Activated CD4-positive, alpha-beta memory T cell treated with anti-CD3 and anti-CD28 coated beads for 36 hours (primary cell): ENCODE measurements around the gene RIN1. TPM values are rescaled to one million over a fixed set of nuclear protein-coding genes. Genes with fewer than 3 reads are reported as not detected.
"Not testable (repeated sequence)": the region's sequence is repeated elsewhere in the genome, so short reads cannot be mapped to it uniquely, and the experiment has no call there.

Source experiments
- CTCF ChIA-PET: fragments of 350-600 bp; sonication (Branson Sonifier 250); formaldehyde crosslinking; loops from one replicate; lab custom pipeline; 2021; ENCODE audit warnings: antibody characterized with exemption, inconsistent platforms; lab: Charles Lee
- POLR2A ChIA-PET: fragments of 350-600 bp; sonication (Branson Sonifier 250); formaldehyde crosslinking; loops from one replicate; lab custom pipeline; 2021; ENCODE audit warnings: antibody characterized with exemption; lab: Charles Lee
- DNase-seq: peaks from one replicate; pipeline ENCODE4 v3.0.0-alpha.2; 2020
- H3K27ac Mint-ChIP-seq: one replicate; pipeline ENCODE4 v1.8.0; 2021; ENCODE audit warnings: mixed read lengths
- H3K27me3 Mint-ChIP-seq: one replicate; pipeline ENCODE4 v1.8.0; 2021; ENCODE audit warnings: mixed read lengths
- H3K36me3 Mint-ChIP-seq: one replicate; pipeline ENCODE4 v1.8.0; 2021; ENCODE audit warnings: mixed read lengths
- H3K4me1 Mint-ChIP-seq: one replicate; pipeline ENCODE4 v1.8.0; 2021; ENCODE audit warnings: low read depth, mixed read lengths
- H3K4me3 Mint-ChIP-seq: one replicate; pipeline ENCODE4 v1.8.0; 2021; ENCODE audit warnings: mild to moderate bottlenecking, mixed read lengths
- H3K9me3 Mint-ChIP-seq: one replicate; pipeline ENCODE4 v1.8.0; 2021; ENCODE audit warnings: mixed read lengths
- intact Hi-C: fragments of 100-400 bp; cut with micrococcal nuclease; formaldehyde crosslinking; loops from one replicate; pipeline ENCODE4 v1.15.1; 2023
- total RNA-seq, 2 experiments: library from RNA; stranded (reverse); gene quantifications; one replicate each; pipeline ENCODE4 v1.2.3, GENCODE V29; 2021

Gene RIN1
- total RNA-seq, 2 experiments from 2014 or later = 1.0 to 1.6 TPM

DNA sequence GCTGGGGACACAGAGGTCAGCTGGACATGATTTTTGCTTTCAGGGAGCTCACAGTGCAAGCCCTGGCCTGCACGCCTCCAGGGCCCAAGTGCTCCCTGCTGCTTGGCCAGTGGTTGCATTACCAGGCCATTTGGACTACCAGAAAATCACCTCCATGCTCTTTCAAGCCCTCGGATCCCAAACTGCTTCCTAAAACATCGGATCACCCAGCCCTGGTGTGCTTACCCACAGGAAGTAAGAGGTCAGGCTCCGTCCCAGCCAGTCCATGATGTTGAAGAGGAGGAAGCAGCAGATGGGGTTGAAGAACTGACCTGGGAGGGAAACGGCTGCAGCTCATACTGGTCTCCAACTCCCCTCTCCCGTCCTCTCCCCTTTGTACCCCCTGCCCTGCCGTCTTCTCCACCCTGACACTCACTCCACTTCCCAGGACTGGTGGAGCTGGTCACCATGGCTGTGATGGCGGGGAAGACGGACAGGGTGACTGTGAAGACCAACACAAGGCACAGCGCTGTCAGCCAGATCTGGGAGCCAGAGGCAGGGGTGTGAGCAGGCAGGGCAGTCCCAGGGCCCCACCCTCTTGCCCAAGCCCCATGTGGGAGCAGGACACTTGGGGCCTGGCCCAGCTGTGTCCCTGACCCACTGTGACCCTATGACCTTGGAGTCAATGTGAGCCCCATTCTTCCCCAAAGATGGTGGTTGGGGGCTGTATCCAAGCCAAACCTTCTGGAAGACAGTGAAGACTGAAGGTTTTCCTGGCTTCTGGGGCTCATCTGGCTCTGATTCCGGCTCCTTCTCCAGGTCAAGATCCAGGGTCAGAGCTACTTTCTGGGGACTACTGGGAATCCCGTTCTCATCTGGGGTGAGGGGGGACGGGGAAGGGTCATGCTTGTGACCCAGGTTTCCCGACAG is 29.7 kb upstream of the RIN1 start:
- intact Hi-C loops = no loop called here
- Mint-ChIP-seq H3K9me3 (no peaks in the 10 kb centered on the region), H3K4me3 (no peak overlapping the region), H3K4me1 (peaks cover 12% of the 10 kb centered on the region), H3K27ac (no peak overlapping the region), H3K27me3 (no peaks in the 10 kb centered on the region), H3K36me3 (peaks cover 11% of the 10 kb centered on the region)
- DNase-seq = no peak
- ChIA-PET CTCF (interaction anchor here (0.5 to 4.0 kb wide), 10 partner anchors 11 to 189 kb away, joined by 3 to 19 read pairs (median 4); partner anchors contain the start of gene BRMS1), POLR2A (no interaction called here)

GRCh38 chr11:66365166-66365565 is 28.9 kb upstream of the RIN1 start:
- H3K27me3 Mint-ChIP-seq = no peaks in the 10 kb centered on the region
- POLR2A ChIA-PET = no interaction called here

DNA sequence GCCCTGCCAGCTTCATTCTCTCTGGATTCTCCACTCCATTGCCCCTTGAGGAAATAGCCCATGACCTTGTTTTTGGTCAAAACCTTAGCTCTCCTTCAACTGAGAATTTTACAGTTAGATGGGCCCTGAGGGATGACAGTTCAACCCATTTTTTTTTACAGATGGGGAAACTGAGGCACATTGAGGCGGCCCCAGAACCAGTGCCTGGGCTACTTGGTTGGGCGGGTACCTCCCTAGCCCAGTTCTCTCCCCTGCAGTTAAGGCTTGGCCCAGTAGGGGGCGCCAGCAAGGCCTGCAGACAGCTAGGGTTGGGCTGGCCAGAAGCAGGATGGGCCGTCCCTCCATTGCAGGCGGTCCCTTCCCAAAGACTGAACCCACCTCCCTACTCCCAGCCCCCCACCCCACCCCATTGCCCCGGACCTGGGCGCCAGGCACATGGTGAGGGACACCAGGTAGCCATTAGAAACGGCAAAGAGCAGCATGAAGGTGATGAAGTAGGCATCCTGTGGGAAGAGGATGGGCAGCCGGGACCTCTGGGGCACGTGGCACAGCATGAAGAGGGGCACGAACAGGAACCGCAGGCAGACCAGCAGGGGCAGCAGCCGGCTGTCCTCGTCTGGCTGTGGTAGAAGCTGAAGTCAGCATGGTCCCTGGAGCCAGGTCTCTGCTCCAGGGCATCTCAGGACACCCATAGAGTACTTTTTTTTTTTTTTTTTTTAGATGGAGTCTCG is 27.7 kb upstream of the RIN1 start:
- Mint-ChIP-seq H3K9me3 (no peaks in the 10 kb centered on the region), H3K27me3 (no peaks in the 10 kb centered on the region), H3K27ac (no peak overlapping the region), H3K36me3 (peaks cover 6% of the 10 kb centered on the region), H3K4me1 (no peaks in the 10 kb centered on the region), H3K4me3 (no peak overlapping the region)
- peak; percentile 84 for DNase-seq
- intact Hi-C loops = no loop called here
- ChIA-PET POLR2A (interaction anchor here (0.8 kb wide), 1 partner anchor 8 kb away, joined by 3 read pairs; the partner anchor contains the start of gene SLC29A2), CTCF (interaction anchor here (0.5 to 4.0 kb wide), 24 partner anchors 8 to 573 kb away, joined by 3 to 19 read pairs (median 4); partner anchors contain the start of genes B4GAT1, BRMS1, SLC29A2 and YIF1A)

More at GRCh38 chr11:66365166-66365565, 28.9 kb upstream of the RIN1 start:
- intact Hi-C loops = no loop called here
- H3K4me3 Mint-ChIP-seq = no peak overlapping the region
- H3K9me3 Mint-ChIP-seq = no peaks in the 10 kb centered on the region
- peaks cover 11% of the 10 kb centered on the region for H3K36me3 Mint-ChIP-seq
- H3K27ac Mint-ChIP-seq = no peak overlapping the region
- CTCF ChIA-PET = interaction anchor here (0.9 to 4.0 kb wide), 10 partner anchors 10 to 56 kb away, joined by 3 to 19 read pairs (median 4); partner anchors contain the start of gene BRMS1
- peaks cover 7% of the 10 kb centered on the region for H3K4me1 Mint-ChIP-seq
- DNase-seq = no peak

DNA sequence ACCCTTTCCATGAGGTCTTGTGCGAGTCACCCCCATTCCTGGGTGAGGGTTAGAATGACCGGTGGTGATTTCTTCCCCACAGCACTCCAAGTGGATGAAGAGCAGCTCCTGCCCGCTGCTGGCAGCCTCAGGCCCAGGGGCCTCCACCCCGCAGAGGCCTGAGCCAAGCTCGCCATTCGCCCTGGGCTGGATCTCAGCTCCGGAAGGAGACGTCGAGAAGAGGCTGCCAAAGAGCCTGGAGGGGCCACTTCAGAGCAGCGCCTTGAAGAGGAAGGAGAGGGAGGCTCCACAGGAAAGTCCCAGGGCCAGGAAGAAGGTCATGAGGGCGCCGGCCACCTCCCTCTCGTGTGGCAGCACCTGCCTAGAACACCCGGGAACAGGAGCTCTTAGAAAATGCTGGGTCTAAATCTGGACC is 27.0 kb upstream of the RIN1 start:
- intact Hi-C loops = no loop called here

GRCh38 chr11:66362481-66363147 is 26.4 kb upstream of the RIN1 start:
- H3K4me3 Mint-ChIP-seq = no peak overlapping the region
- DNase-seq = no peak
- no peaks in the 10 kb centered on the region for H3K27me3 Mint-ChIP-seq
- H3K9me3 Mint-ChIP-seq = no peaks in the 10 kb centered on the region
- peaks cover 3% of the 10 kb centered on the region for H3K36me3 Mint-ChIP-seq
- CTCF ChIA-PET = interaction anchor here (1.0 to 4.0 kb wide), 11 partner anchors 8 to 90 kb away, joined by 3 to 19 read pairs (median 8); partner anchors contain the start of genes B4GAT1, BRMS1, SLC29A2 and YIF1A
- H3K27ac Mint-ChIP-seq = no peak overlapping the region
- intact Hi-C loops = no loop called here
- POLR2A ChIA-PET = no interaction called here
- H3K4me1 Mint-ChIP-seq = no peaks in the 10 kb centered on the region

More for the DNA sequence above, 27.0 kb upstream of the RIN1 start:
- Mint-ChIP-seq H3K9me3 (no peaks in the 10 kb centered on the region), H3K36me3 (peaks cover 6% of the 10 kb centered on the region), H3K27me3 (no peaks in the 10 kb centered on the region), H3K4me1 (no peaks in the 10 kb centered on the region), H3K4me3 (no peak overlapping the region), H3K27ac (no peak overlapping the region)
- CTCF ChIA-PET = interaction anchor here (0.5 to 4.0 kb wide), 19 partner anchors 8 to 479 kb away, joined by 3 to 19 read pairs (median 4); partner anchors contain the start of genes B4GAT1, BRMS1, SLC29A2 and YIF1A
- DNase-seq = no peak
- POLR2A ChIA-PET = interaction anchor here (0.8 kb wide), 1 partner anchor 9 kb away, joined by 3 read pairs; the partner anchor contains the start of gene SLC29A2

- H3K27me3 Mint-ChIP-seq = no peaks in the 10 kb centered on the region
- peaks cover 3% of the 10 kb centered on the region for H3K36me3 Mint-ChIP-seq
- intact Hi-C loops = no loop called here
- no peaks in the 10 kb centered on the region for H3K9me3 Mint-ChIP-seq
- H3K4me1 Mint-ChIP-seq = no peaks in the 10 kb centered on the region
- DNase-seq = no peak
- no peak overlapping the region for H3K27ac Mint-ChIP-seq
- CTCF ChIA-PET = interaction anchor here (1.6 kb wide), 1 partner anchor 10 kb away, joined by 3 read pairs; no protein-coding TSS in a partner anchor
- H3K4me3 Mint-ChIP-seq = no peak overlapping the region
- POLR2A ChIA-PET = interaction anchor here (0.9 kb wide), 1 partner anchor 10 kb away, joined by 5 read pairs; the partner anchor contains the start of gene SLC29A2
Measured at GRCh38 chr11:66361502-66361941, 25.3 kb upstream of the RIN1 start.

- intact Hi-C loops = no loop called here
- Mint-ChIP-seq H3K4me3 (no peak overlapping the region), H3K9me3 (no peaks in the 10 kb centered on the region), H3K36me3 (peaks cover 3% of the 10 kb centered on the region), H3K27me3 (no peaks in the 10 kb centered on the region), H3K27ac (no peak overlapping the region), H3K4me1 (no peaks in the 10 kb centered on the region)
- ChIA-PET POLR2A (interaction anchor here (0.9 kb wide), 1 partner anchor 11 kb away, joined by 5 read pairs; the partner anchor contains the start of gene SLC29A2), CTCF (interaction anchor here (1.6 kb wide), 1 partner anchor 9 kb away, joined by 3 read pairs; no protein-coding TSS in a partner anchor)
- DNase-seq = no peak
Measured at GRCh38 chr11:66360406-66361073, 24.3 kb upstream of the RIN1 start.

- Mint-ChIP-seq H3K27me3 (no peaks in the 10 kb centered on the region), H3K4me3 (no peak overlapping the region), H3K36me3 (peaks cover 3% of the 10 kb centered on the region), H3K9me3 (no peaks in the 10 kb centered on the region), H3K27ac (no peak overlapping the region), H3K4me1 (no peaks in the 10 kb centered on the region)
- intact Hi-C loops = no loop called here
- no peak for DNase-seq
- ChIA-PET POLR2A (no interaction called here), CTCF (no interaction called here)
Measured at GRCh38 chr11:66359662-66360087, 23.4 kb upstream of the RIN1 start.

DNA sequence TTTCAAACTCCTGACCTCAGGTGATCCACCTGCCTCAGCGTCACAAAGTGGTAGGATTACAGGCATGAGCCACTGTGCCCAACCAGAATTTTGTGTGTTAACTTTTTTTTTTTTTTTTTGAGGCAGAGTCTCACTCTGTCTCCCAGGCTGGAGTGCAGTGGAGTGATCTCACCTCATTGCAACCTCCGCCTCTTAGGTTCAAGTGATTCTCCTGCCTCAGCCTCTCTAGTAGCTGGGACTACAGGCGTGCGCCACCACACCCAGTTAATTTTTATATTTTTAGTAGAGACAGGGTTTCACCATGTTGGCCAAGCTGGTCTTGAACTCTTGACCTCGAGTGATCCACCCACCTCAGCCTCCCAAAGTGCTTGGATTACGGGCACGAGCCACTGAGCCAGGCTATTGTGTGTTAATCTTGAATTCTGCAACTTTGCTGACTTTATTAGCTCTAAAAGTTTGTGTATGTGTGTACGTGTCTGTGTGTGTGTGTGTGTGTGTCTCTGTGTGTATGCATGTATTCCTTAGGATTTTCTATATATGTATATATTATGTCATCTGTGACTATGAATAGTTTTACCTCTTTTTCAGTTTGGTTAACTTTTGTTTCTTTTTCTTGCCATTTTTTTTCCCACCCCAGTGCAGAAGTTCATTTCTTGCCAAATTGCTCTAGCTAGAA is 14.5 kb upstream of the RIN1 start:
- peaks cover 19% of the 10 kb centered on the region for H3K4me1 Mint-ChIP-seq
- intact Hi-C loops, H3K4me3 Mint-ChIP-seq, H3K27ac Mint-ChIP-seq, H3K36me3 Mint-ChIP-seq, H3K27me3 Mint-ChIP-seq, DNase-seq, H3K9me3 Mint-ChIP-seq: not testable (repeated sequence)
- POLR2A ChIA-PET = interaction anchor here (0.6 kb wide), 2 partner anchors 22 to 34 kb away, joined by 3 read pairs; no protein-coding TSS in a partner anchor
- CTCF ChIA-PET = interaction anchor here (1.0 to 1.7 kb wide), 4 partner anchors 11 to 36 kb away, joined by 3 to 8 read pairs (median 4); no protein-coding TSS in a partner anchor

GRCh38 chr11:66349084-66349386 is 12.8 kb upstream of the RIN1 start:
- peak overlapping the region; percentile 54 for H3K27ac Mint-ChIP-seq
- POLR2A ChIA-PET = no interaction called here

More at GRCh38 chr11:66349084-66349386, 12.8 kb upstream of the RIN1 start:
- Mint-ChIP-seq H3K4me1 (peaks cover 33% of the 10 kb centered on the region), H3K27me3 (peaks cover 3% of the 10 kb centered on the region), H3K36me3 (peaks cover 5% of the 10 kb centered on the region), H3K9me3 (peaks cover 2% of the 10 kb centered on the region), H3K4me3 (no peak overlapping the region)
- intact Hi-C loops = loop anchor here (5.0 kb wide), 1 partner anchor 38 kb away; no protein-coding TSS in a partner anchor
- no peak for DNase-seq
- CTCF ChIA-PET = interaction anchor here (1.5 kb wide), 1 partner anchor 23 kb away, joined by 6 read pairs; no protein-coding TSS in a partner anchor
